Limb (tissue), 2 donors: ENCODE results near the gene FSTL5.
"Not testable (repeated sequence)": the region's sequence is repeated elsewhere in the genome, so short reads cannot be mapped to it uniquely, and the experiment has no call there.

ENCODE experiments used
- DNase-seq, 2 donors: peaks; one replicate each; pipeline ENCODE4 v3.0.0-alpha.2; 2016; ENCODE audit errors: extremely low spot score in 2 of 2

Gene FSTL5

DNA sequence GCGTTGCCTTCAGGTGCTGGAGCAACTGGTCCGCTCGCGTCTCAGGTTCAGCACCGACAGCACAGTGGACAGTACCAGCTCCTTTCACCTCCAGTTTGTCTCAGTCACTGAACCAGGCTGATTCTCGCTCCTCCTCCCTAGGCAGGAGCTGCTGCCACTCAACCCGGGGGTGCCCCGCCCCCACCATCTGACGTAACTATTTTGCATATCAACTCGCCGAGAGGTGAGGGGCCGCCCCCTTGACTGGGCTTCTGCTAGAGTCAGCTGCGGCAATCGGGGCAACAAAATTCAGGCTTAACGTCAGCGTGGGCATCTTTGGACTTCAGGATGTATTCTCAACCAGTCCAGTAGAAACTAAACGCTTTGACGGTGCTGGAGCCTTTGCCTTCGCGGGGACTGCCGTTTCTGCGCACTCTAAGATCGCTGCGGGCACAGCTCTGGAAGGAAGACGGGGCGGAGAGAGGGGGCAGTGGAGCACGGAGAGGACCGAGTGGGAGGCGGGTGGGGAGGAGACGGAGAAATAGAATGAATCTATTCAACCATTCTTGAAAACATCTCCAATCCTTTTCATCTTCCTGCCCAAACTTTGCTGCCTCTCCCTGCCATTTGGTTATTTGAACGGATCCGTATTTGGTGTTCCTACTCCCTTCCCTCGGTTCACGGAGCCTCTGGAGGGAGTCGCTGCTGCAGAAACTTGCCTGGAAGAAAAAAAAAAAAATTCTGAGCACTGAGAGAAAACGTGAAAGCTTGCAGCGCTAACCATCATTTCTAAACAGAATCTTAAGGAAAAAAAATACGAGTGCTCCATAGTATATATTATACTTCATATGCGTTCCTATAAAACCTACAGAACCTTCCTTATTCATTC is at the start of gene FSTL5:
FSTL5 (minus strand) TSS at position 109 of the 868 bp plus-strand sequence. CDS start 52,604 bp downstream, outside the sequence.
- DNase-seq = peak; percentile 82 to 91

DNA sequence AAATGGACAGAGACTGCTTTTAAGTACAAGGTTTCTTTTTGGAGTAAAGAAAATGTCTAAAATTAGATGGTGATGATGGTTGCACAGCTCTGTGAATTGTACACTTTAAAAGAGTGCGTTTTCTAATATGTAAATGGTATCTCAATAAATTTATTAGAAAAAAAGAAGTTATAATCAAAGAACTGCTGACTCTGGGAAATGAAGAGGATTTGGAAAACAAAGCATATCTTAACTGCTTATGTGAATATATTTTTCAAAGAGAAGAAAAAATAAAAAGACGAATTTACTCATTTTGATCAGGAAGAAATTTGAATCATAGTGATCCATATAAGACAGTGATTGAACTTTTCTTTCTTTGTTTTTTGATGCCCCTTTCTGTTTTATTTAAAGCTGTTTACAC is 45.9 kb upstream of the FSTL5 start:
- no peak for DNase-seq

DNA sequence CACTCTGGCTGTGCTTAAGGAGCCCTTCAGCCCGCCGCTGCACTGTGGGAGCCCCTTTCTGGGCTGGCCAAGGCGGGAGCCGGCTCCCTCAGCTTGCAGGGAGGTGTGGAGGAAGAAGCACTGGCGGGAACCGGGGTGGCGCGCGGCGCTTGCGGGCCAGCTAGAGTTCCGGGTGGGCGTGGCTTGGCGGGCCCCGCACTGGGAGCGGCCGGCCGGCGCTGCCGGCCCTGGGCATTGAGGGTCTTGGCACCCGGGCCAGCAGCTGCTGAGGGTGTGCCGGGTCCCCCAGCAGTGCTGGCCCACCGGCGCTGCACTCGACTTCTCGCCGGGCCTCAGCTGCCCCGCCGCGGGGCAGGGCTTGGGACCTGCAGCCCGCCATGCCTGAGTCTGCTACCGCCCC is 39.7 kb upstream of the FSTL5 start:
- DNase-seq = not testable (repeated sequence)

DNA sequence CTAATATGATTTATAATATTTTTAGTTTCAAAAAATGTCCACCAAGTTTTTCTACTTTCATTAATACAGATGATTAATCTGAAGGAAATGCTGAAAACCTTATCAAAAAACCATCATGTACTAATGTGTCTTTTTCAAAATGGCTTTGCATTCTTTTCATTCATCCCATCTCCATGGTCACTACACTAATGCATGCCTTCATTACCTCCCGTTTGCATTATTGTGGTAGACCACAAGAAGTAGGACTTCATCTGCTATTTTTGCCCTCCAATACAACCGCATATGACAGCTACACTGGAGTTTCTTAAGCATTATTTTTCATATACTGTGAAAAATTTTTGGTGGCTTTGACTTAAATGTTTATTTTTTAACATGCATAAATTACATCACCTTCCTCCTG is 37.9 kb upstream of the FSTL5 start:
- no peak for DNase-seq

DNA sequence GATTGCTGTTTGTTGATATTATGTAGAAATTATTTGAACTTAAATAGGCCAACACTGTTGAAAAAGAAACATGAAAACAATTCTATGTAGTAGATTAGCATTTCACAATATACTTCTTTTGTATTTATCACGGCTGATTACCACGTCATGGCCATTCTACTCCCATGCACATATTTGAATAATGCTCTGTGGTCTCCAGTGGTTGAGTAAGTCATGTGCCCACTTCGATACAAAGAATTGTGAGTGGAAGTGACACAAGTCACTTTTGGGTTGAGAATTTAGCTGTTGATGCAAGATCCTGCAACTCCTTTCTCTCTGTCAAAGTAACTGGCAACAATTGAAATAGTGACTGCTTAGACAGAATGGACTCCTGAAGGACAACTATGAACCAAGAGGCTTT is 6.7 kb upstream of the FSTL5 start:
- no peak for DNase-seq

DNA sequence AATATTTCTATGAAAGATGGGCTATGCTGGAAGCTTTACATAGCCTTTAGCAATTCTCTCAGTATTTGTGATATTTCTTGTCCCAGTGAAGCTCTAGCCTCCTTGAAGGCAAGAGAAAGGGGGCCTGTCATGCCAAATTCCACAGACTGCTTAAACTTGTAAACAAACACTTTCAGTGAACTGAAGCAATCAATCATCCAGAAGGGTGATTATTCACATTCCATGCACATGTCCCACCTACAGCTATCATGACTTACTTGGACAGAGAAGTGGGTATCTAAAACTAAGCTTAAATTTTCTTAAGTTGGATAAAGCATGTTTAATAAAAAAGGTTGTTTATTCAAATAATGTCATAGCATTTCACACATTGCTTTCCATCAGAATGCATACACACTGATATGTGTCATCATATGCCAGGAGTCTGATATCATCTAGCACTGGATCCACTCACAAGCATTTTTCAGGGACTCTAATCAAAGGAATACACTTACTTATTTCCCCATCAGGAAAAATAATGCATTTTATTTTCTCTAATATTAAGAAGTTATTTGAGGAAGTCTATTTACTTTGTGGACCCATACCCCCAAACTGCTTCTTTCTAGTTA is 1.2 kb upstream of the FSTL5 start:
- DNase-seq = no peak

DNA sequence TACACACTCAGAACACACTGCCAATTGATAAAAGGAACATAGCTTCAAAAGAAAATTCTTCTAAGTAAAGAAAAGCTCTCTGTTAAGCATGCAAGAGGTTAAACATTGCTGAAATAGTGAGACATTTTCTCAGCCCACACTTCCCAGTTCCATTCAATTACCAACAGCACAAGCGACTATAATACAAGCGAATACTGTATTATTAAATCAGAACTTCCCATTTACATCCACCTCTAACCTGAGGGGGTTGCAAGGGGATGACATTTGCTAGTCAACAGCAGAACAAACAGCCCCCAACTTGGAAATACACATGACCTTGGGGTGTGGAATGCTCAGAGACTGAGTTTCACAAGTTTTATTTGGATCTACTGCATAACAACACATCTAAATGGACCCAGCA is 1.1 kb downstream of the FSTL5 start:
- DNase-seq = no peak

DNA sequence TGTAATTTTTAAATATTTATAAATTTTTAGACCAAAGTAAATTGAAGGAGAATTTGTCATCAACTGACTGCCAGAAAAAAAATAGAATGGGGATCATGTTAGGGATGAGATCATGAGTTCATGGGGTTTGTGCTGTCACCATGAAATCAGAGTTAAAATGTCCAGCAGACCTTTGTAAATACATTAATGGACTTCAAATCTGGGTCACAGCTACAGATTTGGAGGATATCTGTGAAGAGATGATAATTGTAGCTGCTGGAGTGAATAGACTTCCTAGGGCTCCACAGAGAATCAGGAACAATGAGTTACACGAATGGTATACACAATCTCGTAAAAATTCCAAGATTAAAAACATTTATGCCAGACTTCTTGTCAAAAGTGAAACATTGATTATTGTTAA is 6.6 kb downstream of the FSTL5 start:
- no peak for DNase-seq

DNA sequence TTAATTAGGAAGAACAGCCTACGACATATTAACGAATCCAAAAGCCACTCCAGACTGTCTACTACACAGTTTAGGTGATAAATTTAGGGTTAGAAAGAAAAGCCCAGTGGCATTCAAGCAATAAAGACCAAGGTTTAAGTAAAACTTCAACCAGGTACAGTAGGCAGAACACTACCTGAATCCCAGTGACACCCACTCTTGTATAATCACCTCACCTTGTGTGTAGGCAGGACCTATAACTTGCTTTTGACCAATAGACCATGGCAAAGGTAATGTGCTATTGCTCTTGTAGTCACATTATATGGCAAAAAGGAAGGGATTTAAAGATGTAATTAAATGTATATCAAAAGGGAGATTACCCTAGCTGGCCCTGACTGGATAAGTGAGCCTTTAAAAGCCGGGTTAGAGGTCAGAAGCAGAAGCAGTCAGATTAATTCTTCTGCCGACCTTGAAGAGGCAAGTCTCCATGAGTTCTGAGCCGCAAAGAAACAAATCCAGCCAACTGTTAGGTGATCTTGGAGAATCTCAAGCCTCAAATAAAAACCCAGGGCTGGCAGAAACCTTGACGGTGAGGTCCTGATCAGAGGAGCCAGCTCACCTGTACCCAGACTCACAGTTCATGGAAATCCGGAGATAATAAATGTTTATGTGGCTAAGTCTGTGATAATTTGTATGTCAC is 8.8 kb downstream of the FSTL5 start:
- DNase-seq = no peak

DNA sequence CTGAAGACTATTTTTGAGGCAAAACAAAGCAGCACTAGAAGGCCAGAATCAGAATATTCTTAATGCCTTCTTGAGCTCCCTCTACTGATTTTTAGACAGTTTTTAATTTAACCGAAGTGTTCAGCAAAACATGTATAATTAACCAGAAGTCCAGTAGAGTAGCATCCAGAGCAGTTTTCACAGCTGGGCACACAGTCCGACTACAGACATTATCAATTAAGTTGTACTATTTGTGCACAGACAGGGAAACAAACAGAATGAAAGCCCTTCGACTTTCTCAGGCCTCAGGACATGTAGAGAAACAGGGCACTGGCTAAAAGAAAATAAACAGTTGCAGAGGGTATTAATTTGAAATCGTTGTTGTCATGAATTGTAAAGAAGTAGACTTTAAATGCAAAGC is 11.9 kb downstream of the FSTL5 start:
- no peak for DNase-seq

DNA sequence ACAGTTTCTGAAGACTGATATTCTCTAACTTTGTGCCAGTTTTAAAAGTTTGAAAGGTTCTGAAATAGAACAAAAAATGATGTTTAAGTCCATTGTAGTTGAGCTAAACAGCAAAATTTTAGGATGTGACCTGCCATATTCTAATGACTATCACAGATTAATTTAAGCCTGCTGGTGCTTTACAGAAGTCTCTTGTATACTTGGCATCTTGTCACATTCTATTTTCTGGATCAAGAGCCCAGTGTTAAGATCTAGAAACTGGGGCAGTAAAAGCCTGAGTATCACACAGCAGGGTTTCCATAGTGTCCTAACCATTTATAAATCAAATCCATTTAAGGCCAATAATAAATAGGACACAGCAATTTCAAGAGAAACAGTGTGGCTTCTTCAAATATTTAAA is 12.4 kb downstream of the FSTL5 start:
- DNase-seq = no peak

DNA sequence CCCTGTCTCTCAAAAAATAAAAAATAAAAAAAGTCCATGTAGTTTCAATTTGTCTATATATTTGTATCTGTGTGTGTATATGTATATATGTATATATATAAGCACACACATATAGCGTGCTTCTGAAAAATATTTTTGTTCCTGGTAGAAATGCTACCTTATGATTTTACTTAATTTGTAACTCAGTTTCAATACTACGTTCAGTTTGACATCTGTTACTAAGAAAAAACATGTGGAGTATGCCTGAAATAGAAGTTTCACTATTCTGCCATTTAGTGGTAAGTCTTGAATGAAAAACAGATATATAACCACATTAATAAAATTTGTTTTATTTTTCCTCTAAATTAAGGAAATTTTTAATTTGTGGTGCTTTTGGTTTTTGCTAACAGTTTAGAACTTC is 14.2 kb downstream of the FSTL5 start:
- no peak for DNase-seq

DNA sequence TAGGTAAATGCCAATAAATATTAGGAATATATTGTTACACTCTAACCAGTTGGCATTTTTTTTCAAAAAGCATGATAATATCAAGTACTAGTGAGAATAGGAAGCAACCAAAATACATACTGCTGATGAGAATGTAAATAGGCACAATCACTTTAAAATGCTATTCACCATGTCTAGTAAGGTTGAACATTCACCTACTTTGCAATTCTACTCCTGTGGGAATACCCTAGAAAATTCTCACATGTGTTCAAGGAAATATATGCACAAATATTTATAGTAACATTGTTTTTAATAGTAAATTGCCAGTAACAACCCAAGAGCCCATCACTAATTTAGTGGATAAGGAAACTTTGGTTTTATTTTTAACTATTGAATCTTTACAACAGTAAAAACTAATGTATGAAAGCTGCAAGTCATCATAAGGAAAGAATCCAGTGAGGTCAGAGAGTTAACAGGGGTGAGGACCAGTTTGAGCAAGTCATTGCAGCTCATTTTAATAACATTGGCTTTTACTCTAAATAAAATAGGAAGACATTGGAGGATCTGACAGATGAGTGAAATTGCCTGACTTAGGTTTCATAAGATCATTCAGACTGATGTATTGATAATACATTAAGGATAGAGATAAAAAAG is 23.6 kb downstream of the FSTL5 start:
- no peak for DNase-seq

DNA sequence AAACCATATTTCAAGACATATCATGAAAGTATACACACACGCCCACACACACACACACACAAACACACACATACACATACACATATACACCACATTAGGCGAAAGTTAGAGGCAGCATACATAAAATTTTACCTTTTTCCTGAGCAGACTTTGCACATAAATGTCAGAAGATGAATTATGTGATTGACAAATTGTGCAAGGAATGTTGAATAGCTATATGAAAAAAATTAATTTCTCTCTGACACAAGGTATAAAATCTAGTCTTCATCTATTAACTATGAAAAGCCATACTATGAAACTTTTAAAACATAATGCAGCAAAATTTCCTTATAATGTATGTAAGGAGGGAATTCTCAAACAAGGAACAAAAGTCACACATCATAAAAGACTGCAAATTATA is 24.4 kb downstream of the FSTL5 start:
- no peak for DNase-seq

DNA sequence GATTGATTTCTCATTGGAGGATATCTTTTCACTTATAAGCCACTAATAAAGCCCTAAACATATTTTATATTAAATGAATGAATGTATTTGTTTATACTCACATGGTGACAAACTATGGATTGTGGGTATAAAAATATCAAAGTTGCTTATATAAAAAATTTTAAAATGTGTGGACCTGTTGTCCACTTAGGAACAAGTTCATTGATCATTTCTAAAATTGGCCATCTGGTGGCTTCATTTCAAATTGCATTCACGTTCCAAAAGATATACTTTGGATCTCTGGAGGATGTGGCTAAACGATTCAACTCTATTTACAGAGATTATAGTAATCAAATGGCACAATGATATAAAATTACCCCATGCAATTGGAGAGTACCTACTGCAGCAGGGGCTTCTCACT is 32.5 kb downstream of the FSTL5 start:
- no peak for DNase-seq

DNA sequence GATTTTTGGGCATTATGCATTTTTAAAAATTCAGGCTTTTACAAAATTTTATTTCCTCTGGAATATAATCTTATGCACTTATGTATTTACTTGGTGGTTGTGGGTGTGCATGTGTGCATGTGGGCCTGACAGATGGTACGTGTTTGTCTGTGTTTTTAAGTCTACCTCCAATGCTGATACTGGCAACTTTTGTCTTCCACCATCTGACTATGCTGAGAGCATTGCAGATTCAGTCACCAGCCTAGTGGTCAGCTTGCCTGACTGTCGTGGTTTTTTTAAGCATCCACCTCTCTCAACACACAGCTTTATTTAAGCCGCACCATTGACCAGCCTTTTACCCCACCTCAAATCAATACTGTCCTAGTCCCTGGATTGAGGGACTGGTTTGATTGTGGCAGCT is 37.1 kb downstream of the FSTL5 start:
- DNase-seq = no peak

DNA sequence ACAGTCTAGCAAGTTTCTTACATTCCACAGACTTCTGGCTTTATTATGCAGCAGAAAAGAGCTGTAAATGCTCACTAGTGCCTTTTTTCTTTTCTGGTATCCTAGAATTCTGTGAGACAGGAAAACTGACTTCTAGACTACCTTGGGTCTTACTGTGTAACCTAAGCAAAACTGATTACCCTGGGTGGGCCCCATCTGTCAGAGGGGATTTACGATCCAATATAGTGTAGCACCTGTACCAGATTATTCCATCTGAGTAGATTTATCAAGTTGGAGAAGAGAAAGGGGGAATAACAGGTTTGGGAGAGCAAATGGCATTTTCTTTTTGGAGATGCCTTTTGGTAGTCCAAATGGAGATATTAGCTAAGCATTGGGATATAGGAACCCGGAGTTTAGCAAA is 46.7 kb downstream of the FSTL5 start:
- DNase-seq = no peak

DNA sequence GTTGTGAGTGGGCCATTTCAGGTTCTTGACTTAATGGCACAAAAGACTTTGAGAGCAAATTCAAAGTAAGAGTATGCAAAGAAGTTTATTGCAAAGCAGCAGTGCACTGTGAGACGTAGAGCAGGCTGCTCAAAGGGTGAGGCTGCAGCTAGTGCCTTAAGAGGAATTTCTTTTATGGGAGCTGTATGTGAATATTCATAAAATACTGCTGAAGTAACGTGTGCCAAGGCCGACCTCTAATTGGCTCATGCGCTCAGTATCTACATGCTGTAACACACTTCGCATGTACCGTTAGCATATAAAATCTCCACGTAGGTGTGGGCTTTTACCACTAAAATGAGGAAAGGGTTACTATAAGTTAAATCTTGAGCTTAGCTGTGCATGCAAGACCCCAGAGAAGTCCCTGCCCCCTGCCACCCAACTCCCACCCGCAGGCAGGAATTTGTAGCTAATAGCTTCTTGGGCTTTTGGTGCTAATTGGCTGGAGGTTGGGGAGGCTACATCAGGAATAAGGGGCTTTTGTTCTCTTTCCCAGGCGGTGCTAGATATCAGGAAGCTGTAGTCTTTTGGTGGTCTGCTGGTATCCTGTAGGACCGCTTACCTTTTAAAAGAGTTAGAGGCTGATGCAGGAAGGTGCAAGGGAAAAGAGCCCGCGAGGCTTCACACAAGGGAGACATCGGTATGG is 47.6 kb downstream of the FSTL5 start:
- DNase-seq = peak in 1 of 2 donors; percentile 13

DNA sequence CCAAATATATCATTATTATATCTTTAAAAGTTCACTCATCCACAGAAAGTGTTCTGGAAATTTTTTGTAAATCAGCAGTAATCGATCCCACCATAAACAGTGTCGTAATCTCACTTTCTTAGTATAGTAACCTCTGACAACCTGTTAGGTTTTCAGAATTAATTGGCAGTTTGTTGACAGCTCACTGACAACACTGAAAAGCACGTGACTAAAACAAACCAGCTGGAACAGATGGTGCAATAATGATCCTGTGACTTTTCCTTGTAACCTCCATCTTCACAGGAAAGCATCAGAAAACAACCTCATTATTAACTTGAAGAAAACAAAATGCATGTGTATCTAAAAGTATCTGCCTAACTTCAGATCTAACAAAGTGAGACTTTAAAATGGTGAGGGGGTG is 48.5 kb downstream of the FSTL5 start:
- no peak for DNase-seq

DNA sequence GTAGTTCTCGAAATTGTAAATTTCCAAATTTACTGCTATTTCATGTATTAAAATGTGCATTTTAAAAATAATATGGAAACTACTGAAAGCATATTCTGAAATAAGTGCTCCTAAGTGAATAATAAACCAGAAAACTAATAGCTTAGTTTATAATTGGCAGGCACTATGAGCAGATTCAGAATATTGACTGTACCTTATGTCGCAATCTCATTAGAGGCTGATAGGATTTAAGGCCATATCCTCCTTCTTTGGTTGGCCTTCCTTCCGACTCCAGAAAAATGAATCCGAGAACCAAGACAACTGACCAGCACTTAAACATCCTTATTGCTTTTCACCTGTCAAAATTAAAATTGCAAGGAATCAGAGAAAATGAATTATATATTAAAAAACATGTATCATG is 52.7 kb downstream of the FSTL5 start:
- DNase-seq = no peak

DNA sequence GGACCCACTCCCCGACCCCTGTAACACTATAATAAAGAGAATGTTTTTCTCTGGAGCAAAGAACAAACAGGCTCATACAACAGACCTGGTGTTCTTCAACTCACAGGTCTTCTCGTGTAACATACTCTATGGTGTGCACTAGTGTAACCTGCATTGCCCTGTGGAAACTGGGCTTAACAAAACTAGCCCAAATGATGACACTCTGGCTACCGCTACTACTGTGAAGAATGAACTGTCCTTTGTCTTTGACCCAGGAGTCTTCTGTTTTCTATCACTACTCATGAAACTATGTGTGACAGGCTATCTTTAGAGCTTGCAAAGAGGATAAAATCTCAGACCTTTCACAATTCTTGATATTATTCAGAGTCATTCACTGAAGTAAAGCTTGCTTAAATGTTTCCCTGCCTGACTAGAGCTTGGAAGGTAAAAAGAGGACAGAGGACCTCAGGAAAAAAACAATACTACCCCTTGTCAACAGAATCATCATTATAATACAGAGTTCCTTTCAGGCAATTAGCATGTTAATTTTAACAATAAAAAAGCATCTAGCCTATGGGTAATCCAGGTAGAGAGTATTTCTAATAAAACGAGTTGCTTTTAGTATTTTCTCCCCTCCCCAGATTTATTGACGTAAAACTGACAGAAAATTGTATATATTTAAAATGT is 59.2 kb downstream of the FSTL5 start:
- DNase-seq = no peak
